GM23338 (cell line): ENCODE results near the gene PRPF40B. TPM values are rescaled to one million over a fixed set of nuclear protein-coding genes. Genes with fewer than 3 reads are reported as not detected.

Source experiments
- ATAC-seq: fragments of 200-7000 bp; cut with Tn5 transposase; 3 replicates; pipeline ENCODE4 v1.9.1; 2020
- DNase-seq: peaks from one replicate; pipeline ENCODE4 v3.0.0-alpha.2; 2015; ENCODE audit warnings: low spot score
- H2AFZ ChIP-seq: fragments of 200-600 bp; sonication (generic); 2 replicates; pipeline ENCODE4 v1.8.0; 2016; ENCODE audit warnings: antibody characterized with exemption, mild to moderate bottlenecking, moderate library complexity
- H3F3A ChIP-seq: fragments of 200-600 bp; sonication (generic); replicated peaks from 2 replicates; pipeline ENCODE4 v1.8.0; 2017; ENCODE audit warnings: antibody characterized with exemption, mixed run types, low read depth
- H3K27ac ChIP-seq: fragments of 200-600 bp; sonication (generic); 2 replicates; pipeline ENCODE4 v1.6.1; 2016; ENCODE audit warnings: low read depth
- H3K27me3 ChIP-seq: fragments of 200-600 bp; sonication (generic); 2 replicates; pipeline ENCODE4 v1.8.0; 2016; ENCODE audit warnings: mild to moderate bottlenecking, mixed run types, moderate library complexity; ENCODE audit not compliant: insufficient read depth
- H3K36me3 ChIP-seq: fragments of 200-600 bp; sonication (generic); 2 replicates; pipeline ENCODE4 v1.8.0; 2016; ENCODE audit warnings: mild to moderate bottlenecking; ENCODE audit not compliant: insufficient read depth
- H3K4me1 ChIP-seq: fragments of 200-600 bp; sonication (generic); 2 replicates; pipeline ENCODE4 v1.8.0; 2016; ENCODE audit warnings: mild to moderate bottlenecking, moderate library complexity; ENCODE audit not compliant: insufficient read depth
- H3K4me2 ChIP-seq: fragments of 200-600 bp; sonication (generic); 2 replicates; pipeline ENCODE4 v1.7.1; 2017; ENCODE audit warnings: mixed run types
- H3K4me3 ChIP-seq: fragments of 200-600 bp; sonication (generic); 2 replicates; pipeline ENCODE4 v1.6.1; 2016; ENCODE audit warnings: mixed run types
- H3K79me2 ChIP-seq: fragments of 200-600 bp; sonication (generic); replicated peaks from 2 replicates; pipeline ENCODE4 v1.8.0; 2017; ENCODE audit warnings: mild to moderate bottlenecking; ENCODE audit not compliant: insufficient read depth
- H3K9me2 ChIP-seq: fragments of 200-600 bp; sonication (generic); 2 replicates; pipeline ENCODE4 v1.8.0; 2017; ENCODE audit not compliant: insufficient read depth
- H4K20me1 ChIP-seq: fragments of 200-600 bp; sonication (generic); replicated peaks from 2 replicates; pipeline ENCODE4 v1.8.0; 2017; ENCODE audit warnings: mild to moderate bottlenecking; ENCODE audit not compliant: insufficient read depth
- H3K27ac Mint-ChIP-seq: 2 replicates; pipeline ENCODE4 v1.8.0; 2020; ENCODE audit warnings: inconsistent platforms, mild to moderate bottlenecking, moderate library complexity, mixed read lengths
- H3K27me3 Mint-ChIP-seq: 3 replicates; pipeline ENCODE4 v1.8.0; 2022; ENCODE audit warnings: low read depth, mild to moderate bottlenecking, moderate library complexity, mixed read lengths, inconsistent platforms; ENCODE audit not compliant: insufficient read depth, poor library complexity
- H3K36me3 Mint-ChIP-seq: 3 replicates; pipeline ENCODE4 v1.8.0; 2021; ENCODE audit warnings: low read depth, mild to moderate bottlenecking, inconsistent platforms, moderate library complexity, mixed read lengths
- H3K4me1 Mint-ChIP-seq: 3 replicates; pipeline ENCODE4 v1.8.0; 2020; ENCODE audit warnings: mild to moderate bottlenecking, inconsistent platforms, mixed read lengths
- H3K4me3 Mint-ChIP-seq: 3 replicates; pipeline ENCODE4 v1.8.0; 2021; ENCODE audit warnings: moderate library complexity, mild to moderate bottlenecking, inconsistent platforms, mixed read lengths
- H3K9me3 Mint-ChIP-seq: 3 replicates; pipeline ENCODE4 v1.8.0; 2020; ENCODE audit warnings: moderate library complexity, mild to moderate bottlenecking, inconsistent platforms, mixed read lengths
- CTCF ChIP-seq, 2 experiments: fragments of 200-600 bp in 1 of 2; sonication (generic) in 1 of 2; conservative IDR thresholded peaks; 2 replicates each; pipeline versions ENCODE4 v1.5.1 to v1.6.1; 2016 to 2017; ENCODE audit warnings: antibody characterized with exemption in 2 of 2, low read depth in 2 of 2, mild to moderate bottlenecking in 2 of 2, moderate library complexity in 1 of 2
- EZH2 ChIP-seq: fragments of 200-600 bp; sonication (generic); IDR thresholded peaks from one replicate; pipeline ENCODE4 v1.8.0; 2017; ENCODE audit warnings: antibody characterized with exemption, mild to moderate bottlenecking, low read depth; ENCODE audit not compliant: unreplicated experiment
- POLR2AphosphoS5 ChIP-seq: IDR thresholded peaks from 2 replicates; pipeline ENCODE4 v1.6.1; 2016; ENCODE audit warnings: antibody characterized with exemption, low read depth
- STAT1 ChIP-seq: IDR thresholded peaks from one replicate; pipeline ENCODE4 v1.6.1; 2016; ENCODE audit warnings: antibody characterized with exemption; ENCODE audit not compliant: unreplicated experiment
- ZNF331 ChIP-seq: fragments of 250-450 bp; sonication (Bioruptor Pico); IDR thresholded peaks from 2 replicates; pipeline ENCODE4 v1.5.0; 2020; ENCODE audit warnings: low read depth, mild to moderate bottlenecking, moderate library complexity
- ZNF462 ChIP-seq: fragments of 250-450 bp; sonication (Bioruptor Pico); IDR thresholded peaks from 2 replicates; pipeline ENCODE4 v1.5.0; 2020; ENCODE audit warnings: mild to moderate bottlenecking, moderate library complexity
- polyA plus RNA-seq: library from polyadenylated mRNA; unstranded; fragments of >200 nt; fragmentation: Nextera tagmentation; extraction: Ambion mirVana; gene quantifications from 2 replicates; pipeline ENCODE4 v1.2.1, GENCODE V29; 2016
- total RNA-seq: library from RNA; depleted of rRNA; stranded (reverse); fragments of >200 nt; shearing (Covaris generic); gene quantifications from 2 replicates; pipeline ENCODE4 v1.2.3, GENCODE V29; 2014

Gene PRPF40B
- total and polyA plus RNA-seq, 2 experiments from 2014 or later = 17.9 to 19.0 TPM

- TF ChIP-seq ZNF462 (CRISPR knock-in tag) (no peak), STAT1 (no peak)
Observed at GRCh38 chr12:49664591-49665239, 41.4 kb downstream of the PRPF40B start (continued).

- TF ChIP-seq STAT1 (no peak), EZH2 (no peak), ZNF331 (CRISPR knock-in tag) (no peak), POLR2AphosphoS5 (no peak), ZNF462 (CRISPR knock-in tag) (no peak), CTCF (conservative IDR thresholded peaks at IDR 0.05; ENCODE audit: low read depth in 2 of 2) (no peak)
- Histone ChIP-seq H2AFZ (no peak overlapping the region), H3K4me1 (peaks cover 17% of the 10 kb centered on the region), H3K36me3 (peaks cover 10% of the 10 kb centered on the region), H3K79me2 (peaks cover 7% of the 10 kb centered on the region), H4K20me1 (peaks cover 8% of the 10 kb centered on the region; the same call in 1 of the 2 replicates), H3K27ac (0 out of 2 replicates have a peak overlapping the region, but pooled peaks have one; percentile 19), H3K27me3 (no peaks in the 10 kb centered on the region), H3K4me3 (no peak overlapping the region), H3F3A (no peaks in the 10 kb centered on the region), H3K9me2 (0 out of 2 replicates have a peak, but pooled peaks cover 5% of the 10 kb centered on the region), H3K4me2 (no peak overlapping the region)
- no peak overlapping the region for H3K4me3 Mint-ChIP-seq
- ATAC-seq (no peak), DNase-seq (no peak)
- H3K9me3 Mint-ChIP-seq = no peaks in the 10 kb centered on the region
- no peak overlapping the region for H3K27ac Mint-ChIP-seq
- no peaks in the 10 kb centered on the region for H3K27me3 Mint-ChIP-seq
- H3K36me3 Mint-ChIP-seq = peaks cover 25% of the 10 kb centered on the region
- peaks cover 25% of the 10 kb centered on the region for H3K4me1 Mint-ChIP-seq
Observed at GRCh38 chr12:49665384-49665783, 42.0 kb downstream of the PRPF40B start.
